ENCODE data around the gene ZSCAN29.
A peak's percentile ranks its signal among the peaks of the same experiment; 100 is the strongest.

The ZSCAN29 gene

GRCh38 chr15:43346305-43346704 lies 24.5 kb downstream of the ZSCAN29 start:
- DNase-seq: no peak

GRCh38 chr15:43330780-43331087 lies 40.1 kb downstream of the ZSCAN29 start:
- DNase-seq: no peak

GRCh38 chr15:43329960-43330779 lies 40.7 kb downstream of the ZSCAN29 start, which contains the start of gene LCMT2:
Gene LCMT2, minus strand, starts transcription at chr15:43330573. Its CDS starts 84 bp downstream, at chr15:43330489.
- DNase-seq: peak; percentile 85

- DNase-seq: no peak
These were observed 41.5 kb downstream of the ZSCAN29 start for GRCh38 chr15:43329217-43329959.

GRCh38 chr15:43325039-43325684 lies 45.7 kb downstream of the ZSCAN29 start:
- no peak for DNase-seq

- DNase-seq: no peak
These were observed 51.7 kb downstream of the ZSCAN29 start for GRCh38 chr15:43318990-43319771.

GRCh38 chr15:43317566-43318184 lies 53.2 kb downstream of the ZSCAN29 start:
- DNase-seq: no peak

GRCh38 chr15:43316971-43317346 lies 53.9 kb downstream of the ZSCAN29 start:
- DNase-seq: no peak

- no peak for DNase-seq
These were observed 54.5 kb downstream of the ZSCAN29 start for GRCh38 chr15:43316016-43316970.

GRCh38 chr15:43314171-43314570 lies 56.7 kb downstream of the ZSCAN29 start:
- DNase-seq: no peak

- no peak for DNase-seq
These were observed 58.5 kb downstream of the ZSCAN29 start for GRCh38 chr15:43312378-43312777.
